Activated gamma-delta T cell (primary cell): ENCODE measurements around the gene OR4F3.
"Not testable (repeated sequence)": the region's sequence is repeated elsewhere in the genome, so short reads cannot be mapped to it uniquely, and the experiment has no call there.

Experiments used
- DNase-seq: peaks from one replicate; lab custom pipeline; 2025; lab: John Stamatoyannopoulos, UW
- total RNA-seq, 2 donors: gene quantifications; one replicate each; lab custom pipeline; 2026; lab: John Stamatoyannopoulos, UW

The OR4F3 gene
- total RNA-seq = 0 reads per million in 2 donors

- not testable (repeated sequence) for DNase-seq
Observed at GRCh38 chr5:181366968-181367367, at the start of gene OR4F3. OR4F3 (plus strand) TSS chr5:181367268.
